Stimulated activated CD4-positive, alpha-beta T cell treated with anti-CD3 and anti-CD28 coated beads, Interleukin-15, amount 100 ng/mL, for 48 hours (primary cell): ENCODE data around the gene NCKIPSD.

Experiments
- DNase-seq, 2 donors: peaks; one replicate each; pipeline ENCODE4 v3.0.0-alpha.2; 2020; ENCODE audit warnings: low read depth in 2 of 2

NCKIPSD gene

DNA sequence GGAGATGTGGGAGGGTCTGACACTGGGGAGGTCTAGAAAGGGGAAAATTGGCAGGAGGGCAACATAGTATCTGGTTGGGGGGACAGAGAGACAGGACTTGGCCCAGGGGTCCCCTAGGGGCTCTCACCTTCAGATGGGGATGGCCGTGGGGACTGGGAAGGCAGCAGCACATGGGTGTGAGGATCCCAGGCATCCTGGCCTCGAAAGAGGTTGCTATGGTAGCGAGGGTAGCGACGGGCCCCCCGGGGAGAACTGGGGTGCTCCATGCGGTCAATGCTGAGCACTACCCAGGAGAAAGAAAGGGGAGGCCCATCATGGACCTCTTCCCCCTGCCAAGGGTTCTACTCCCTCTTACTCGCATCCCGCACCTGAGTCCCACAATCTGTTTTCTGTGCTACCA, 38.0 kb downstream of the NCKIPSD start:
- DNase-seq: no peak

DNA sequence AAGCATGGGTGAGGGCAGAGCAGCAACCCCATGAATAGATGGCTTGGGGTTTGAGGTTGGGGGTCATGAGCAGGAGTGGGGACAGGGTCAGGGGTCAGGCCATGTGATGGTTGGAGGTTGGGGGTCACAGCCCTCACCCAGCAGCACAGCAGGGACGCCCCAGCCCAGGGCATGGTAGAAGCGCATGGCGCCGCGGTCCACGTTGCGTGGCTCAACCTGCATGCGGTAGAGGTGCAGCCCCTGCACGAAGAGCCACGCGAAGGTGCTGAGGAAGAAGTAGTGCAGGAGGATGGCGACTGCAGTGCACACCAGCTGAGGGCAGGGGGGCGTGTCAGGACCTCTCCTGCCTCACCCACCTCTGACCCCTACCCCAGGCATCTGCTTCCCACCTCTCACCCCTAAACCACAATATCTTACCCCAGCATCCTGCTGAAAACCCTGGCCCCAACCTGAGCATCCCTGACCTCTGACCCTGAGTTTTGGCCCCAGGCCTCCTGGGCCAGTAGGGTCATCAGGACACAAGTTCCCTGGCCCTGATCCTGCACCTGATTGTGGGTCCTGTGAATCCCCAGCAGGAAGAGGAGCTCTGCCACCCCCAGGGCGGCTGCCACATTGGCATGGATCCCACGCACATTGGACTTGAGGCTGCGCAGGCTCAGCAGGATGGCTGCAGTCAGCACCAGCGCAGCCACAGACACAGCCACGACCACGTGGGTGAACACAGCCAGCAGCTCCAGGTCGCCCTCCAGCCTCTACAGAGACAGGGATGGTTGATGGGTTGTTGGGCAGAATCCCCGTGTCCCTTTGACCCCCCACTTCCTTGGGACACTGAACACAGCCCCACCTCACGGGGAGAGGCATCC, 40.6 kb downstream of the NCKIPSD start:
- DNase-seq: no peak

DNA sequence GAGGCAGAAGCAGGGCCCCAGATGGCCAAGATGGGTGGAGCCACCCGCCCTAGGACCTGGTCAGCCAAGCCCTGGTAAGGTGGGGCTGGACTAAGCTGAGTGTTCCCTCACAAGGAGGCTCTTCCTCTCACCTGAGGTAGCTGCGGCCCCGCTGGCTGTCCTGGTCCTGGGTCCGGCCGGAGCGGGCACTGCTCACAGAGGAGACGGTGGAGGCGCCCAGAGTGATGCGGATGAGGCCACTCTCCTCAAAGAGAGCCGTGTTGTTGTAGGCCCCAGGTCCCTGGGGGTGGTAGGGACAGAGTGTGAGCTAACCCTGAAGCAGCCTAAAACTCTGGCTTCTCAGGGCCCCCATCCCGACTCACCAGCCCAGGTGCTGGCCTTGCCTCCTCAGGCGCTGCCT, 43.1 kb downstream of the NCKIPSD start:
- DNase-seq: no peak

DNA sequence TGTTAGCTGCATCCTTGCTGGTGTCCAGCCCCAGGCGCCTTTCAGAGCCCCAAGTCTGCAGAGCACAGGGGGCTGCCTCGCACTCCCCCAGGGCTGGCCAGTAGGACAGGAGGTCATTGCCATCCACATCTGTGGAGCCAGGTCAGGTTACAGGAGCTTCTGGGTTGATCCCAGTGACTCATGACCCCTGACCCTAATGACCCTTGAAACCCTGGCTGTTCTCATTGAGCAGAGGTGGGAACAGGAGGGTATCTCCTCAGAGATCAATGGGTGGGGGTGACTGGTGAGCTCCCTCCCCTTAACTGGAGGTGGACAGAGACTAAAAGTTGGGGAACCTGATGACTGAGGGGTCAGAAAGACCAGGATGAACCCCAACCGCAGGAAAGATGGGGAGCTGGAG, 44.3 kb downstream of the NCKIPSD start:
- DNase-seq: no peak

DNA sequence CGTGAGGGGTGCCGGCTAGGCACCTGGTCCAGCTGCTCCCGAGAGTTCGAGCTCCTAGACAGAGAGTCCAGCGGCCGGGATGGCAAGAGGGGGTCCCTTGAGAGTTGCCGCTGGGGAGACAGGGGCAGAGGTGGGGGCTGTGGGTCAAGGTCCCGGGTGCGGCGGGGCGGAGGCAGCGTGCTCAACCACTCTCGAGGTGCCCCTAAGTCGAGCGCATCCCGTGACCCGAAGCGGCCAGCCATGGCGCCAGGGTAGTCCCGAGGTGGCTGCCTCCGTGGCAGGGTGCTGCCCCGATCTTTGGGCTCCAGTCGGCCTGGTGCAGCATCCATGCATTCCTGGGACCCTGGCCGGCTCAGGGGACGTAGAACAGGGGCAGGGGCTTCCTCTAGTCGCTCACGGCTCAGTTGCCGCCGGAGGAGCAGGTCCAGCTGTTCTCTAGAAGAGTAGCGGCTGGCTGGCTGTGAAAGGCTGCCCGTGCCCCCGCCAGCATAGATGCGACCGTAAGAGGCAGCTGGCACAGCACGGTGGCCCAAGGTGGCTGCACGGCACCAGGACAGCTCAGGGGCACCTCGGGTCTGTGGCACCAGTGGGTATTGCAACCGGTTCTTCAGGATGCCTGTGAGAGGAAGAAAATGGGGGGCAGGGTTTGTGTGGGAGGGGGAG, 45.6 kb downstream of the NCKIPSD start:
- DNase-seq: no peak

DNA sequence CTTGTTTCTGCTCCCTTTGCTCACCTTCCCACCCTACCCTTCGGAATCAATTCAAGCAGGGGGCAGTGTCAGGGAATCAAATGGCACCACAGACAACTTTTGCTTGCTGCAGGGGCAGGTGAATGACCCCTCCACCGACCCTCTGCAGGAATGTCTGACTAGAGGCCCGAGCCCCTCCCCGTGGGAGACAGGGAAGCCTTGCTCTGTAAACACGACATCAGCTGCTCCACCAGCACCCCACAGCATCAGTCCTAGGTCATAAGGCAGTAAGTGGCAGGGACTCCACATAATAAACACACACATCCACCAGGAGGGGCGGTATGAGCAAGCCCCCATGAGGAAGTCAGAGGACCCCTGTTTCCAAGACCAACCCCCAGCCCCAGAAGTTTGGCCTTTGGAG, 48.4 kb downstream of the NCKIPSD start:
- no peak for DNase-seq

DNA sequence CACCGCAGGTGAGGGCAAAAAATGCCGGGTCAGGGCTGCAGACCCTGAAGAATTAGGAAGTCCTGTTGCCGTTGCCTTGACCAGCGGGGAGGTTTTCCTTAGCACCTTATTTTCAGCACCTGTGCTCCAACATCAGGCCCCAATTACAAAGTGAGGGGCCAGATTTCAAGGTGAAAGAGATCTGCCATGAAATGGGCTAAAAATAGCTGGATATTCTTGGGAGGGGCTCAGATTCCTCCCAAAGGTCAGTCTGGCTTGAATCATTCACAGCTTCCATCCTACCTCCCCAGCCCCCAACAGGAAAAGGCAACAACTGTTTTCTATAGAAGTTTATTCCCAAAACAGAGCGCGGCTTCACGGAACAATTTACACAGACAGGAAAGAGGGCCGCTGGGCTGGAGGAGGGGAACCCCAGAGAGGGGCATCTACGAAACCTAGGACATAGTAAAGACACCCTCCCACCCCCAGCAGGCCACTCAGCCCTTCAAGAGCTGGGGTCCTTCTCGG, 49.5 kb downstream of the NCKIPSD start:
- no peak for DNase-seq

DNA sequence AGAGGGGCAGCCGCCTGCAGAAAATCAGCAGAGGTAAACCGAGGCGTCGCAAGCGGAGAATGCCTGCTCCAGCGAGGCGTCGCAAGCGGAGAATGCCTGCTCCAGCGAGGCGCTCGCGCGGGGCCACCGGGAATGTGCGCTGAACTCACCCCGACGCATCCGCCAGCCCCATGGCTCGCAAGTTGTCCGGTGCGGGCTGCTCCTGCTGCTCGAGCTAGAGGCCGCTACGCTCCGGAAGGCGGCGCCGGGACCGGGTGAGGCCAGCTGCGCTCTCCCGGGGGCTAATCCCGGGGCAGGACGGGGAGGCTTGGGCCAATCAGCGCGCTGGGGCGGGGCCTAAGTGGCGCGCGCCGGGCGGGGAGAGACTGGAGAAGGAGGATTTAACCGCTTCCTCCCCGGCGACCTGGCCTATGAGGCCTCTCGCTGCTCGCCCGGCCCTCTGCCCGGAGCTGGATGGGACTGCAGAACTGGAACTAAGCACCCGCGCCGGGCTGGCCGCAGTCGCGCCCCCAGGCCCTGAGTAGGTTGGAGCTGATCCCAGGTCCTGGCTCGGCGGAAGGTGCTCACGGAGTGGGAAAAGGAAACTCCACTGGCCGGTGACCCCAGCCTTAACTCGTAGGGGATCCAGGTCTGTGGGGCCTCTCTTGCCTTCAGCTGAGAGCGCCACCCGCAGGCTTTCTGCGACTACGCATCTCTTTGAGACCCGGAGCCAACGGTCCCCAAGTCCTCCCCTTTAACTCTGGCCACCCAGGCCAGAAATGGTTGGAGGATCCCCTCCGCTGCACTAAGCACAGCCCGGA, 50.3 kb downstream of the NCKIPSD start, which contains the start of gene SLC26A6:
Gene SLC26A6 (minus strand): TSS at position 240 of the 800 bp plus-strand sequence. CDS start 68 bp downstream, at position 172.
- peak; percentile 88 to 95 for DNase-seq

DNA sequence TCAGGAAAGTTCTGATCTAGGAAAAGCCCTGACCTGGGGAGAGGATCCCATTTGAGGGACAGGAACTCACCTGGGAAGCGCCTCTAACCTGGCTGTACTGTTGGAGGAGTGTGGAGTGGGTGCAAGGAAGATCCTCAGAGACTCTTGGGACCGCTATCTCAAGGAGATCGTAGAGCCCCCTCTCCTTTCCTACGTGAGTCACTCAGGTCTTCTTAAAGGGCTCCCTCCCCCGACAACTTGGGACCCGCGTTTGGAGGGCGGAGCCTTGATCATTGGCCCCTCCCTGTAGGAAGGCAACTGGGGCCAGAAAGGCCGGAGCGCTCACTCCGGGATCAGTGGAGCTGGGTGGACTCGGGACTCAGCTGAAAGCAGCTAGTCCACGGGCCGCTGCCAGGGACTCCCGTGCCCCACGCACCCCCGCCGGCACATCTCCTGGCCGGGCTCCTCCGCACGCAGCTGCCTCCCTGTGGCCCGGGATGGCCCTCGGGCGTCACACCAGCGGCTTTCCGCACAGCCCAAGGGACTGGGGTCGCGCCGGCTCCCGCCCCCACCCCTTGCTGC, 51.0 kb downstream of the NCKIPSD start:
- DNase-seq: peak in 1 of 2 donors; percentile 44

DNA sequence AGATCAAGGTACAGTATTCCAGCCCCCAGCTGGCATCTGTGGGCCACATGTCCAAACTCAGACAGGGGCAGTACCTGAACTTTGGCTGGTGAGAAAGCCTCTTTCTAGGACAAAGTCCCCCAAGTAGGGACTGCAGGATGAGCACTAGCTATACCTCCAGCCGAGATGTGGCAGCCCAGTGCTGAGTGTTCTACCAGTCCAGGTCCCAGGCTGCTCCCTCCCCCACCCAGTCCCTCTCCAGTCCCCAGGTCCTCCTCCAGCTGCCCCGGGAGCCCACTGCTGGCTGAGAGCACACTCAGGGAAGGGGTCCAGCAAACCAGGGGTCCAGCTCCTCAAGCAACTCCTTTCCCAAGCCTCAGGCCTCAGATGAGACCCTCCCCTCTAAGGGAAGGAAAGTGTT, 52.0 kb downstream of the NCKIPSD start:
- DNase-seq: no peak

DNA sequence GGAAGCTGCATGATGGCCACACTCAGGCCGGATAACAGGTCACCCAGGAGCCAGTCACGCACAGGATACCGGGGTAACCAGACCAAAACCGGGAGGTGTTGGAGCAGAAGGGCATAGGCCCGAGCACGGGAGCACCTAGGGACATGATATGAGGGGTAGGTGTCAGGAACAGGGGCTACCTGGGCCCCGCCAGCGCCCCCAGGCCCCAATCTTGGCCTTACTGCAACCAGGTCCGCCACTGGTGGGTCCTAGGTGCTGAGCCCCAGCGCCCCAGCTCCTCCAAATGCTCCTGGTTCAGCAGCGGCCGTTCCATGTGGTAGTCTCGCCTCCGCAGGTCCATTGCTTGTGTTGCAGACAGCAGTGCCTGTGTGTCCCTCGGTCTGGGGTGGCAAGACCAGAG, 52.5 kb downstream of the NCKIPSD start:
- no peak for DNase-seq

DNA sequence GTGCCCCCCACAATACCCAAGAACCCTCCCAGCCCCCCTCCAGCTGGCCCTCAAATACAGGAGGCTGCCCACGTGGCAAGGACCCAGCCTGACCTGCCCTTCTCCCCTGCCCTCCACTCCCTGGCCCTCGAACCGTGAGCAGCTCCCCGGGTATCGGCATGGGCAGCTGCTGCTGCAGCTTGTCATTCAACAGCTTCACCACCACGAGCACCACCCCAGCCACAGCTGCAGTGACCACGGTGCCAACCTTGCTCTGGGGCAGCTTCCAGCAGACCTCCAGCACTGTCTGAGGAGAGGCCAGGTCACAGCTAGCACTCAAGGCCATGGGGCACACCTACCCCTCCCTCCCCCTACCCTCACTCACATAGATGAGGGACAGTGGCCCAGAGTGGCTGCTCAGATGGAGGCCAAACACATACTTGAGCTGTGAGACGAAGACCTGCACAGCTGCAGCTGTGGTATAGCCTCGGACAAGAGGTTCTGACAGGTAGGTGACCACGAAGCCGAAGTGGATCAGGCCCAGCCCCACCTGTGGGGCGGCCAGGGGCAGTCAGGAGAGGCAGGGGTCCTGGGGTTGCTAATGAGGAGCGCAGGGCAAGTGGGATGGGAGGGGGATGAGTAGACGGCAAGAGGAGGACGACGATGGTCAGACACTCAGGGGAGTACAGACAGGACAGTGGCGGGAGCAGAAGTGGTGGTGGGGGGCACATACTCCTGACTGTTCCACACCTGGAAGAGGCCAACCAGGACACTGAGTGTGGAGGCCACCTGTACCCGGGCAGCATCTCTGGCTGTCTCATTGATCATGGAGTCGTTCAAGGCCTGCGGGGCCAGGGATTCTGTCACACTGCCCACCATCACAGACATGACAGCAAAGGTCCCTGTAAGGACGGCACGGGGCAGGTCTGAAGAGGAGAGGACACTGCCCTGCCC, 53.9 kb downstream of the NCKIPSD start:
- no peak for DNase-seq

DNA sequence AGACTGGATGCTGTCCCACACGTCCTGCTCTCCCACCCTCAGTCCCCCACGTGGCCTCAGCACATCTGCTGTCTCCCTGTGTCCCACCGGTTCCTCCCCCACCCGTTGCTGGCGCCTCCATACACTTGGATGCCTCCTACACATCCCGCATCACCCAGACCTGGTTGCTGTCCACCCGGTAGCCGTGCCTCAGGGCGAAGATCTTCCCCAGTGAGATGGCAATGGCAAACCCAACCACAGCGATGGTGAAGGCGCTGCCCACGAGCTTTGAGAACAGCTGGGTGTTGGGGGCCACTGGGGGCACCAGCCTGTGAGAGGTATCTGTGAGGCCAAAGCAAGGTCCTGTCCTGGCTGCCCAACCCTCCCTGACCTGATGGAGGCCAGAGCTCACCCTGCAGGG, 54.9 kb downstream of the NCKIPSD start:
- no peak for DNase-seq

DNA sequence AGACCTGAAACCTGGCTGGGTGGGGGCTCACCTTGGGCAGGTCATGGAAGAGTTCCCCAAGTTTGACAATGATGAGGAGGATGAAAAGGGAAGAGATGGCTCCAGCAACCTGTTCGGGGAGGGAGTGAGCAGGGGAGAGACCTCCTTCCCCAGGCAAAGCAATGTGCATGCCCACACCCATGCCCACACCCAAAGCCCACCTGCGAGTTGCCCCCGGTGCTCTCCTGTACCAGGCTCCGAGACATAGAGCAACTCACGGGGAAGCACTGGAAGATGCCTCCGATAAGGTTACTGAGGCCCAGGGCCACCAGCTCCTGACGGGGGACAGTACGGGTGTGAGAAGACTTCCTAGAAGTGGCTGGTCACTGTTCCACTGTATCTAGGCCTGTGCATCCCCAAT, 55.3 kb downstream of the NCKIPSD start:
- no peak for DNase-seq

DNA sequence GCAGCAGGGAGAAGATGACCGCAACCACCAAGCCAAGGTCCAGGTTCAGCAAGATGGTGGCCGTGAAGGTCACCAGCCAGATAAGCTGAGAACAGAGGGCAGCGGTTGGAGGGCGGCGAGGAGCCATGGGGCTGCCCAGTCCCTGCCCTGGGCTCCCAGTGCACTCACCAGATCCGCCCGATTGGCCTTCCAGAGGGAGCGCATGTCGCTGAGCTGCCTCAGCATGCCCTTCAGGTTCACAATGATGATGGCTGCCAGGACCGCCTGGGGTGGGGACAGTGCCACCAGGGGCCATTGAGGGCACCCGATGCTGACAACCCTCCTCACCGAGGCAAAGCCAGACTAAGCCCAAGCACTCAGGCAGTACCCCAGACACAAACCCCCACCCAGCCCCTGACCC, 55.8 kb downstream of the NCKIPSD start:
- DNase-seq: no peak

DNA sequence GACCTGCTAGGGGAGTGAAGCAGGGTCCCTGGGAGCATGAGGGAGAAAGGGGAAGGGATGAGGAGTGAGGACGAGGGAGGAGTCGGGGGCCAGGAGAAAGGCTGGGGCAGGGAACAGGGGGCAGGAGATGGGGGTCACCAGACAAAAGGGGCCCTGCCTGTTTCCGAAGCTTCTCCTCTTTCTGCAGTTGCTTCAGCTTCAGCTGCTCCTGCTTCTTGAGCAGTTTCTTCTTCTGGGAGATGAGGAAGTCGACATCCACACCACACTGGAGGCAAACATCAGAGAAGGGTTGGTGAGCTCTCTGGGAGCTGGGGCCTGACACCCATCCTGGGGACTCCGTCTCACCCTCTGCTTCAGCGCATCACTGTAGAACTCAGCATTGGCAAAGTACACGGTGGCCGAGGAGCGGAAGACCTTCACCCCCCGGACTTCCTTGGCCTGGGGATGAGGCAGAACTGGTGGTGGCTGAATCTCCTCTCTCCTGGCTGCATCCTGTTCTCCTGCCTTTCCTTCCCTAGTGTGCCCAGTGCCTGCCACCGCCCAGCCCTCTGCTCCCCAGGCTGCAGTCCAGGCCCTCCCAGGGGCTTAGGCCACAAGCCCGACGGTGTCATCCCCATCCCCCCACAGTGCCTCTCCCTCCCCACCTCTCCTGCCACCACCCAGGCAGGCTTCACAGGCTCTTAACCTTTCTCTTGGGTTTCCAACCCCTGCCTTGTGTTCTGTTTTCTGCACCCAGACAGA, 57.3 kb downstream of the NCKIPSD start:
- no peak for DNase-seq

DNA sequence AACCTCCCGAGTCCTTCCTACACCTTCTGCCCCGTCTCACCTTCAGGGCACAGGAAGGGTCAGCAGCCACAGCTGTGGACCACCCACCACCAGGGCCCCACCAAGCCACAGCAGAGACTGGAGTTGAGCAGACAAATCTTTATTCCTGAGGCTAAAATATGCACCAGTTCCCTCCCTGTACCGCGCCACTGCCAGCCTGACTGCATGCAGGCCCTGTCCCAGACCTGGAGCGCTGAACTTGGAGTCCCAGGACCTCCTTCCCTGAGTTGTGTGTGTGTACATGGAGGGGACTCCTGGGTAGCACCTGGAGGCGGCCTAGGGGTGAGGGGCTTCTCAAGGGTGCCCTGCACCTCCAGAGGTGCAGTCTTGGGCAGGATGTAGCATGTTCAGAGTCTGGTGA, 60.1 kb downstream of the NCKIPSD start:
- DNase-seq: no peak

DNA sequence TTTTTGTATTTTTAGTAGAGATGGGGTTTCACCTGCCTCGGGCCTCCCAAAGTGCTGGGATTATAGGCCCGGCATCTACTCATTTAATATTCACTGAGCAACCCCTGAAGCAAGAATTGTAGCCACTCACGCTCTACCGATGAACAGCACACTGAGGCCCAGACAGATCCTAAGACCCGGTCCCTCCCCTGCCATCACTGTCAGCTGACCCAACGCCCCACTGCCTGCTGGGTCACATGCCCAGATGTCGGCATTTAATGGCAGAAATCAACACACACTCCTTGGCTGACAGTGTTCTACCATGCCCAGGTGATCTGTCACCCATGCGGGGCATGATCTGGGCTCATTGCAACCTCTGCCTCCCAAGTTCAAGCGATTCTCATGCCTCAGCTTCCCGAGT, 60.9 kb downstream of the NCKIPSD start:
- DNase-seq: no peak

DNA sequence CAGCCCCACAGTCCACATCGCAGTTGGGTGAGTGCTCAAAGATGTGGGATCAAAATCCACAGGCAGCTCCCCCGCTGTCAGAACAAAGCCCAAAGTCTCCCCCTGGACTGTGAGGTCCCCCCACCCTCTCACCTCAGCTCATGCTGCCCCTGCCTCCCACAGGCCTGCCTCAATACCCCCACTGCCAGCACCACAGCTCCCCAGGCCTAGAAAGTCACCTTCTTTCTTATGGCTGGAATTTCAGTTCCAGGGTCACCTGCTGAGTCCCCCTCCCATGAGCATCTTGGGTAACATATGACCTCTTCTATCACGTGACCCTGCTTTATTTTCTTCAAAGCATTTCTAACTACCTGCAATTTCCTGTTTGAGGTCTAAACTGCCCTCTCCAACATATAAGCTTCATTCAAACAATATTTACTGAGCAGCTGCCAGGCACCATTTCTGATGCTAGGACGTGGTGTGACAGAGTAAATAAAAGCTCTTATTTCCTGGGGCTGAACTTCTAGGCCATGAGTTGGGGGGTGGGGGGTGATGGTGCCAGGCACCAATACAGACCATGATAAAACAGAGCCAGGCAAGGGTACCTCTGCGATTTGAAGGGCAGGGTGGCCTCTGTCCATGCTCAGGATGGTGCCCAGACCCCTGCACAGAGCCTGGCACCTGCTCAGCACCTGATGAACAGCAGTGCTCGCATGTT, 61.7 kb downstream of the NCKIPSD start:
- no peak for DNase-seq
